Stimulated activated CD4-positive, alpha-beta T cell treated with anti-CD3 and anti-CD28 coated beads, TNF-alpha, amount 100 ng/mL, for 24 hours (primary cell): Measurements from ENCODE around the gene CCDC126.
"Not testable (repeated sequence)": the region's sequence is repeated elsewhere in the genome, so short reads cannot be mapped to it uniquely, and the experiment has no call there.

ENCODE experiments used
- DNase-seq, 3 experiments: peaks; one replicate each; pipeline ENCODE4 v3.0.0-alpha.2; 2020; ENCODE audit warnings: low read depth in 3 of 3

CCDC126 gene

GRCh38 chr7:23597094-23598091 lies at the start of gene CCDC126:
Gene CCDC126 (plus strand): TSS chr7:23597382. CDS start chr7:23611316, 13,934 bp downstream.
- DNase-seq = peak; percentile 63 to 82 (median 66)

- DNase-seq = no peak
Observed at GRCh38 chr7:23547662-23548061, 49.5 kb upstream of the CCDC126 start.

- DNase-seq = no peak
Observed at GRCh38 chr7:23558303-23558702, 38.9 kb upstream of the CCDC126 start.

GRCh38 chr7:23570592-23571200 lies 26.5 kb upstream of the CCDC126 start:
- peak; percentile 45 to 65 (median 47) for DNase-seq

- not testable (repeated sequence) for DNase-seq
Observed at GRCh38 chr7:23581975-23582374, 15.2 kb upstream of the CCDC126 start.

GRCh38 chr7:23585304-23585703 lies 11.9 kb upstream of the CCDC126 start:
- not testable (repeated sequence) for DNase-seq

- DNase-seq = no peak
Observed at GRCh38 chr7:23586159-23586558, 11.0 kb upstream of the CCDC126 start.

GRCh38 chr7:23590529-23590928 lies 6.7 kb upstream of the CCDC126 start:
- DNase-seq = no peak

- DNase-seq = no peak
Observed at GRCh38 chr7:23593706-23594105, 3.5 kb upstream of the CCDC126 start.

- DNase-seq = peak; percentile 3 to 37 (median 19)
Observed at GRCh38 chr7:23594879-23595604, 2.1 kb upstream of the CCDC126 start.

GRCh38 chr7:23598296-23598695 lies 1.1 kb downstream of the CCDC126 start:
- DNase-seq = no peak

GRCh38 chr7:23600236-23600635 lies 3.1 kb downstream of the CCDC126 start:
- DNase-seq = no peak

GRCh38 chr7:23603632-23604295 lies 6.6 kb downstream of the CCDC126 start:
- no peak for DNase-seq

GRCh38 chr7:23604296-23604640 lies 7.1 kb downstream of the CCDC126 start:
- no peak for DNase-seq

- DNase-seq = no peak
Observed at GRCh38 chr7:23607130-23607529, 9.9 kb downstream of the CCDC126 start.

GRCh38 chr7:23607866-23608265 lies 10.7 kb downstream of the CCDC126 start:
- no peak for DNase-seq

- DNase-seq = no peak
Observed at GRCh38 chr7:23615331-23615730, 18.1 kb downstream of the CCDC126 start.

- no peak for DNase-seq
Observed at GRCh38 chr7:23616593-23616992, 19.4 kb downstream of the CCDC126 start.

GRCh38 chr7:23617482-23617881 lies 20.3 kb downstream of the CCDC126 start:
- DNase-seq = no peak

- no peak for DNase-seq
Observed at GRCh38 chr7:23618241-23618640, 21.1 kb downstream of the CCDC126 start.

- no peak for DNase-seq
Observed at GRCh38 chr7:23619141-23619540, 22.0 kb downstream of the CCDC126 start.

- DNase-seq = no peak
Observed at GRCh38 chr7:23622506-23622925, 25.3 kb downstream of the CCDC126 start.
